ENCODE measurements around the gene PFKM.

- TF ChIP-seq EZH2 (IDR thresholded peaks at IDR 0.05; ENCODE audit: insufficient read depth, poor library complexity, severe bottlenecking) (no peak), EZH2phosphoT487 (IDR thresholded peaks at IDR 0.05; ENCODE audit: insufficient read depth, low read depth) (no peak)
These were observed 74.5 kb downstream of the PFKM start for GRCh38 chr12:48193623-48194022.
